Caco-2 (cell line): ENCODE measurements around the gene SLC26A1. TPM values are rescaled to one million over a fixed set of nuclear protein-coding genes. Genes with fewer than 3 reads are reported as not detected.

Experiments used
- BruUV-seq: library from RNA; stranded (reverse); fragments of 400-500 nt; replicated peaks from 2 replicates; lab custom pipeline; 2021; lab: Mats Ljungman, UMichigan
- CTCF ChIA-PET: fragments of 300-600 bp; sonication (Branson Sonifier 250); formaldehyde crosslinking; loops from one replicate; lab custom pipeline; 2022; ENCODE audit warnings: antibody characterized with exemption; lab: Charles Lee
- POLR2A ChIA-PET: fragments of 300-600 bp; sonication (Branson Sonifier 250); formaldehyde crosslinking; loops from one replicate; lab custom pipeline; 2022; ENCODE audit warnings: antibody characterized with exemption; lab: Charles Lee
- DNase-seq, 2 experiments: peaks; one replicate each; pipeline versions ENCODE4 v3.0.0 to v3.0.0-alpha.2; 2020 to 2022
- H3K27me3 ChIP-seq: replicated peaks from 2 replicates; pipeline ENCODE4 v1.6.0; 2011; ENCODE audit warnings: low read length; ENCODE audit not compliant: control insufficient read depth, insufficient read depth
- H3K36me3 ChIP-seq: 2 replicates; pipeline ENCODE4 v1.5.1; 2011; ENCODE audit warnings: low read length; ENCODE audit not compliant: control insufficient read depth, insufficient read depth
- H3K4me1 ChIP-seq: fragments of 250-450 bp; sonication (Bioruptor Pico); 2 replicates; pipeline ENCODE4 v1.5.1; 2020; ENCODE audit warnings: mild to moderate bottlenecking
- H3K4me3 ChIP-seq: 2 replicates; pipeline ENCODE4 v1.5.1; 2011; ENCODE audit warnings: low read depth, mild to moderate bottlenecking, control low read depth, low read length
- H3K9me3 ChIP-seq: fragments of 250-450 bp; sonication (Bioruptor Pico); 2 replicates; pipeline ENCODE4 v1.5.1; 2020; ENCODE audit warnings: mild to moderate bottlenecking, moderate library complexity
- H3K27ac Mint-ChIP-seq: one replicate; pipeline ENCODE4 v1.8.0; 2022; ENCODE audit warnings: mixed read lengths; ENCODE audit not compliant: unreplicated experiment
- H3K27me3 Mint-ChIP-seq: one replicate; pipeline ENCODE4 v1.8.0; 2022; ENCODE audit warnings: mixed read lengths; ENCODE audit not compliant: insufficient read depth, unreplicated experiment
- H3K36me3 Mint-ChIP-seq: one replicate; pipeline ENCODE4 v1.8.0; 2022; ENCODE audit warnings: mild to moderate bottlenecking, mixed read lengths; ENCODE audit not compliant: insufficient read depth, unreplicated experiment
- H3K4me1 Mint-ChIP-seq: one replicate; pipeline ENCODE4 v1.8.0; 2022; ENCODE audit warnings: low read depth, mixed read lengths; ENCODE audit not compliant: unreplicated experiment
- H3K4me3 Mint-ChIP-seq: one replicate; pipeline ENCODE4 v1.8.0; 2022; ENCODE audit warnings: mild to moderate bottlenecking, moderate library complexity, mixed read lengths; ENCODE audit not compliant: unreplicated experiment
- H3K9me3 Mint-ChIP-seq: one replicate; pipeline ENCODE4 v1.8.0; 2022; ENCODE audit warnings: mixed read lengths; ENCODE audit not compliant: unreplicated experiment
- CTCF ChIP-seq, 2 experiments: fragments of 200-600 bp in 1 of 2; IDR thresholded peaks; 1 replicate in 1 of 2; 2 replicates in 1 of 2; pipeline versions ENCODE4 v1.5.1 to v1.8.0; 2011 to 2022; ENCODE audit warnings: antibody characterized with exemption in 1 of 2, control low read depth in 1 of 2, inconsistent platforms in 1 of 2, low read depth in 1 of 2, low read length in 1 of 2, mild to moderate bottlenecking in 1 of 2, moderate library complexity in 1 of 2; ENCODE audit not compliant: insufficient read depth in 1 of 2, severe bottlenecking in 1 of 2, unreplicated experiment in 1 of 2
- intact Hi-C: fragments of 100-400 bp; cut with micrococcal nuclease; formaldehyde crosslinking; loops from one replicate; pipeline ENCODE4 v1.10.0; 2022; ENCODE audit not compliant: unreplicated experiment
- total RNA-seq: library from RNA; stranded (reverse); gene quantifications from 2 replicates; pipeline ENCODE4 v1.2.3, GENCODE V29; 2022

SLC26A1 gene
- total RNA-seq, 1 experiment from 2014 or later = 9.6 TPM

DNA sequence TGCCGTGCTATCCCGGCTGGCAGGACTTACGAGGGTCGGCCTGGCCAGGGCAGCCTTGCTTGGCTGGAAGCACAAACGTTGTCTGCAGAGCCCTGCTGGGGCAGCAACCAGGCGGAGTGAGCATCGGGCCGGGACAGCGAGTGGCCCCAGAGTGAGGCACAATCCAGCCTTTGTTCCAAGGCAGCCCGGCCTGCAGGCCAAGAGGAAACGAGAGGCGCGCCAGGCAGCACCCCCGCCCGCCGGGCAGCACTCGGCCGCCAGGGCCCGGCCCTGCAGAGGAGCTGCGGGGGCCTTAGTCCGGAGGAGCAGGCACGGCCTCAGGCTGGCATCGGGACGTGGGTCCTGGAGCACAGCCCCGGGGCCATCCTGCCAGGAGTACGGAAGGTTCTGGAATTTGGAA lies 42.3 kb upstream of the SLC26A1 start:
- intact Hi-C loops = no loop called here
- no peak overlapping the region for H3K27ac Mint-ChIP-seq
- Histone ChIP-seq H3K4me1 (no peaks in the 10 kb centered on the region), H3K36me3 (no peaks in the 10 kb centered on the region), H3K9me3 (no peaks in the 10 kb centered on the region), H3K4me3 (no peak overlapping the region), H3K27me3 (no peaks in the 10 kb centered on the region)
- H3K9me3 Mint-ChIP-seq = no peaks in the 10 kb centered on the region
- no peak for TF ChIP-seq CTCF (IDR thresholded peaks at IDR 0.05; ENCODE audit: insufficient read depth in 1 of 2, low read depth in 1 of 2, low read length in 1 of 2, severe bottlenecking in 1 of 2, unreplicated experiment in 1 of 2)
- no peaks in the 10 kb centered on the region for H3K27me3 Mint-ChIP-seq
- CTCF ChIA-PET = no interaction called here
- POLR2A ChIA-PET = no interaction called here
- no peak overlapping the region for H3K4me3 Mint-ChIP-seq
- BruUV-seq = no TSS peak
- DNase-seq = no peak
- no peaks in the 10 kb centered on the region for H3K4me1 Mint-ChIP-seq
- no peaks in the 10 kb centered on the region for H3K36me3 Mint-ChIP-seq

GRCh38 chr4:1033840-1034551 lies 40.8 kb upstream of the SLC26A1 start:
- DNase-seq = no peak
- POLR2A ChIA-PET = no interaction called here
- Histone ChIP-seq H3K36me3 (no peaks in the 10 kb centered on the region), H3K4me3 (no peak overlapping the region), H3K4me1 (no peaks in the 10 kb centered on the region), H3K27me3 (no peaks in the 10 kb centered on the region), H3K9me3 (no peaks in the 10 kb centered on the region)
- Mint-ChIP-seq H3K4me1 (no peaks in the 10 kb centered on the region), H3K27me3 (no peaks in the 10 kb centered on the region), H3K27ac (no peak overlapping the region), H3K4me3 (no peak overlapping the region), H3K9me3 (no peaks in the 10 kb centered on the region), H3K36me3 (peaks cover 10% of the 10 kb centered on the region)
- CTCF ChIA-PET = no interaction called here
- no peak for TF ChIP-seq CTCF (IDR thresholded peaks at IDR 0.05; ENCODE audit: insufficient read depth in 1 of 2, low read depth in 1 of 2, low read length in 1 of 2, severe bottlenecking in 1 of 2, unreplicated experiment in 1 of 2)
- intact Hi-C loops = no loop called here
- no TSS peak for BruUV-seq

GRCh38 chr4:1032861-1033260 lies 39.7 kb upstream of the SLC26A1 start:
- H3K27me3 ChIP-seq = no peaks in the 10 kb centered on the region
- Mint-ChIP-seq H3K36me3 (peaks cover 20% of the 10 kb centered on the region), H3K4me3 (no peak overlapping the region), H3K4me1 (no peaks in the 10 kb centered on the region), H3K9me3 (no peaks in the 10 kb centered on the region), H3K27ac (no peak overlapping the region), H3K27me3 (no peaks in the 10 kb centered on the region)
- no TSS peak for BruUV-seq
- ChIA-PET CTCF (interaction anchor here (0.6 kb wide), 1 partner anchor 16 kb away, joined by 3 read pairs; no protein-coding TSS in a partner anchor), POLR2A (no interaction called here)
- no peak for TF ChIP-seq CTCF (IDR thresholded peaks at IDR 0.05; ENCODE audit: insufficient read depth in 1 of 2, low read depth in 1 of 2, low read length in 1 of 2, severe bottlenecking in 1 of 2, unreplicated experiment in 1 of 2)
- intact Hi-C loops = no loop called here
- no peaks in the 10 kb centered on the region for H3K4me1 ChIP-seq
- H3K9me3 ChIP-seq = no peaks in the 10 kb centered on the region
- H3K36me3 ChIP-seq = no peaks in the 10 kb centered on the region
- no peak overlapping the region for H3K4me3 ChIP-seq
- DNase-seq = no peak
